HG03558 (cell line): ENCODE data around the gene PHF24.
A peak's percentile ranks its signal among the peaks of the same experiment; 100 is the strongest.

Source experiments
- ATAC-seq: cut with Tn5 transposase; IDR thresholded peaks from one replicate; pipeline ENCODE4 v1.9.1; 2021; ENCODE audit warnings: moderate number of reproducible peaks; ENCODE audit not compliant: unreplicated experiment; ENCODE audit errors: extremely low read depth

PHF24 gene

GRCh38 chr9:34980181-34980761, 22.2 kb downstream of the PHF24 start:
- no peak for ATAC-seq

GRCh38 chr9:34982361-34982760, 24.3 kb downstream of the PHF24 start:
- no peak for ATAC-seq

GRCh38 chr9:34983209-34983608, 25.1 kb downstream of the PHF24 start:
- no peak for ATAC-seq

- no peak for ATAC-seq
Measured at GRCh38 chr9:34984049-34984448, 26.0 kb downstream of the PHF24 start.

GRCh38 chr9:34985311-34985899, 27.3 kb downstream of the PHF24 start:
- no peak for ATAC-seq

- no peak for ATAC-seq
Measured at GRCh38 chr9:34986540-34987047, 28.5 kb downstream of the PHF24 start.

- no peak for ATAC-seq
Measured at GRCh38 chr9:34987160-34987901, 29.2 kb downstream of the PHF24 start.

GRCh38 chr9:34988218-34989002, 30.3 kb downstream of the PHF24 start:
- no peak for ATAC-seq

GRCh38 chr9:34989003-34989945, 31.2 kb downstream of the PHF24 start, which contains the start of gene DNAJB5:
Gene DNAJB5, plus strand, starts transcription at chr9:34989745. Its CDS starts 886 bp downstream, at chr9:34990631.
- peak; percentile 70 for ATAC-seq

GRCh38 chr9:34989946-34990635, 32.0 kb downstream of the PHF24 start:
- no peak for ATAC-seq

- ATAC-seq, result no peak
Measured at GRCh38 chr9:34990908-34991606, 33.0 kb downstream of the PHF24 start.

- ATAC-seq, result no peak
Measured at GRCh38 chr9:34991607-34992375, 33.7 kb downstream of the PHF24 start.

GRCh38 chr9:34992376-34992951, 34.4 kb downstream of the PHF24 start:
- no peak for ATAC-seq

GRCh38 chr9:34993502-34994259, 35.6 kb downstream of the PHF24 start:
- ATAC-seq, result no peak

GRCh38 chr9:34994260-34994899, 36.3 kb downstream of the PHF24 start:
- no peak for ATAC-seq
